Measurements from ENCODE around the gene OR52H1. TPM values are rescaled to one million over a fixed set of nuclear protein-coding genes. Genes with fewer than 3 reads are reported as not detected.

The OR52H1 gene
- total RNA-seq, 1 donor from 2014 or later: not detected

- intact Hi-C loops (cut with DNase I): no loop called here
- Histone ChIP-seq H3K27me3 (no peaks in the 10 kb centered on the region), H3K27ac (no peak overlapping the region), H3K9me3 (no peaks in the 10 kb centered on the region), H3K4me3 (no peak overlapping the region), H3K36me3 (no peaks in the 10 kb centered on the region), H3K4me1 (no peaks in the 10 kb centered on the region)
- no peak for DNase-seq (ENCODE audit: extremely low spot score in 2 of 2)
- TF ChIP-seq POLR2AphosphoS5 (IDR thresholded peaks at IDR 0.05; ENCODE audit: insufficient read depth in 1 of 2, low read depth in 1 of 2): no peak
- no peak for TF ChIP-seq CTCF (IDR thresholded peaks at IDR 0.05)
- TF ChIP-seq POLR2A (IDR thresholded peaks at IDR 0.05): no peak
These were observed 26.8 kb upstream of the OR52H1 start for GRCh38 chr11:5575152-5575551.

- intact Hi-C loops (cut with DNase I): no loop called here
- Histone ChIP-seq H3K27me3 (no peaks in the 10 kb centered on the region), H3K9me3 (no peaks in the 10 kb centered on the region), H3K27ac (no peak overlapping the region), H3K36me3 (no peaks in the 10 kb centered on the region), H3K4me1 (no peaks in the 10 kb centered on the region), H3K4me3 (no peak overlapping the region)
- TF ChIP-seq POLR2A (IDR thresholded peaks at IDR 0.05) (no peak), POLR2AphosphoS5 (IDR thresholded peaks at IDR 0.05; ENCODE audit: insufficient read depth in 1 of 2, low read depth in 1 of 2) (no peak), CTCF (IDR thresholded peaks at IDR 0.05) (no peak)
- DNase-seq (ENCODE audit: extremely low spot score in 2 of 2): no peak
These were observed 26.3 kb upstream of the OR52H1 start for GRCh38 chr11:5574654-5575053.

- no peak for DNase-seq (ENCODE audit: extremely low spot score in 2 of 2)
- no peak for TF ChIP-seq CTCF (IDR thresholded peaks at IDR 0.05)
- TF ChIP-seq POLR2A (IDR thresholded peaks at IDR 0.05): no peak
- TF ChIP-seq POLR2AphosphoS5 (IDR thresholded peaks at IDR 0.05; ENCODE audit: insufficient read depth in 1 of 2, low read depth in 1 of 2): no peak
These were observed 16.1 kb upstream of the OR52H1 start for GRCh38 chr11:5564259-5565019.

GRCh38 chr11:5557751-5558150 lies 9.4 kb upstream of the OR52H1 start:
- Histone ChIP-seq H3K36me3 (no peaks in the 10 kb centered on the region), H3K4me3 (no peak overlapping the region), H3K9me3 (no peaks in the 10 kb centered on the region), H3K27me3 (no peaks in the 10 kb centered on the region), H3K4me1 (no peaks in the 10 kb centered on the region), H3K27ac (no peak overlapping the region)
- TF ChIP-seq POLR2A (IDR thresholded peaks at IDR 0.05) (no peak), CTCF (IDR thresholded peaks at IDR 0.05) (no peak), POLR2AphosphoS5 (IDR thresholded peaks at IDR 0.05; ENCODE audit: insufficient read depth in 1 of 2, low read depth in 1 of 2) (no peak)
- DNase-seq (ENCODE audit: extremely low spot score in 2 of 2): no peak
- intact Hi-C loops (cut with DNase I): no loop called here

More at GRCh38 chr11:5564259-5565019, 16.1 kb upstream of the OR52H1 start:
- intact Hi-C loops (cut with DNase I): no loop called here
- no peaks in the 10 kb centered on the region for H3K4me1 ChIP-seq
- no peaks in the 10 kb centered on the region for H3K27me3 ChIP-seq
- no peak overlapping the region for H3K4me3 ChIP-seq
- no peak overlapping the region for H3K27ac ChIP-seq
- H3K36me3 ChIP-seq: no peaks in the 10 kb centered on the region
- no peaks in the 10 kb centered on the region for H3K9me3 ChIP-seq

GRCh38 chr11:5556596-5557188 lies 8.4 kb upstream of the OR52H1 start:
- Histone ChIP-seq H3K36me3 (no peaks in the 10 kb centered on the region), H3K4me3 (no peak overlapping the region), H3K27ac (no peak overlapping the region), H3K9me3 (no peaks in the 10 kb centered on the region), H3K4me1 (no peaks in the 10 kb centered on the region), H3K27me3 (no peaks in the 10 kb centered on the region)
- intact Hi-C loops (cut with DNase I): no loop called here
- no peak for DNase-seq (ENCODE audit: extremely low spot score in 2 of 2)
- TF ChIP-seq POLR2A (IDR thresholded peaks at IDR 0.05) (no peak), POLR2AphosphoS5 (IDR thresholded peaks at IDR 0.05; ENCODE audit: insufficient read depth in 1 of 2, low read depth in 1 of 2) (no peak)
